Uterus (tissue), 4 donors: ENCODE measurements around the gene COL18A1. TPM values are rescaled to one million over a fixed set of nuclear protein-coding genes. Genes with fewer than 3 reads are reported as not detected.
A peak's percentile ranks its signal among the peaks of the same experiment; 100 is the strongest.

Source experiments
- DNase-seq, 2 donors: peaks; one replicate each; pipeline ENCODE4 v3.0.0-alpha.2; 2019 to 2020
- H3K27ac ChIP-seq, 2 donors: fragments of 200-600 bp; sonication (generic); 1 replicate in 1 of 2; 2 replicates in 1 of 2; pipeline ENCODE4 v1.5.1; 2016 to 2018
- H3K27me3 ChIP-seq, 2 donors: fragments of 200-600 bp; sonication (generic); one replicate each; pipeline ENCODE4 v1.5.1; 2018 to 2019; ENCODE audit warnings: control low read depth in 1 of 2
- H3K36me3 ChIP-seq, 2 donors: fragments of 200-600 bp; sonication (generic); one replicate each; pipeline ENCODE4 v1.5.1; 2019; ENCODE audit warnings: control low read depth in 1 of 2
- H3K4me1 ChIP-seq, 2 donors: fragments of 200-600 bp; sonication (generic); one replicate each; pipeline ENCODE4 v1.5.1; 2018 to 2019; ENCODE audit warnings: control low read depth in 1 of 2
- H3K4me3 ChIP-seq, 2 donors: fragments of 200-600 bp; sonication (generic); 1 replicate in 1 of 2; 2 replicates in 1 of 2; pipeline ENCODE4 v1.5.1; 2018 to 2019; ENCODE audit warnings: mild to moderate bottlenecking in 1 of 2
- H3K9me3 ChIP-seq, 2 donors: fragments of 200-600 bp; sonication (generic); one replicate each; pipeline ENCODE4 v1.5.1; 2019; ENCODE audit warnings: control low read depth in 1 of 2
- CTCF ChIP-seq, 4 experiments: fragments of 200-600 bp in 2 of 4; fragments of 450-650 bp in 2 of 4; sonication (generic) in 2 of 4; IDR thresholded peaks; one replicate each; pipeline ENCODE4 v1.5.1; 2016 to 2019; ENCODE audit warnings: antibody characterized with exemption in 4 of 4, mild to moderate bottlenecking in 2 of 4, moderate library complexity in 1 of 4
- POLR2A ChIP-seq, 2 donors: fragments of 450-650 bp; IDR thresholded peaks; one replicate each; pipeline ENCODE4 v1.6.1; 2016; ENCODE audit warnings: antibody characterized with exemption in 2 of 2, mild to moderate bottlenecking in 1 of 2, moderate library complexity in 1 of 2
- intact Hi-C: fragments of 100-400 bp; cut with DNase I; formaldehyde crosslinking; loops from one replicate; pipeline ENCODE4 v1.15.1; 2023; ENCODE audit warnings: low total_unique reads
- total RNA-seq, 4 donors: library from RNA; depleted of rRNA in 3 of 4; stranded (reverse); fragments of >200 nt in 3 of 4; gene quantifications; one replicate each; pipeline versions ENCODE4 v1.1.0 to v1.2.4, GENCODE V29; 2014 to 2023
- donor health status: DM: yes; HTN: yes; CAD: no.

Gene COL18A1
- total RNA-seq, 4 donors from 2014 or later, result 73.0 to 223 (median 152) TPM

GRCh38 chr21:45472445-45473365 is 67.7 kb downstream of the COL18A1 start:
- Histone ChIP-seq H3K27me3 (no peaks in the 10 kb centered on the region), H3K4me1 (peaks cover 0 to 29% of the 10 kb centered on the region in 2 donors), H3K4me3 (no peak overlapping the region), H3K36me3 (no peaks in the 10 kb centered on the region), H3K9me3 (no peaks in the 10 kb centered on the region), H3K27ac (peak overlapping the region; percentile 91 to 94)
- intact Hi-C loops, result no loop called here
- DNase-seq, result no peak
- TF ChIP-seq POLR2A (IDR thresholded peaks at IDR 0.05), result no peak
- TF ChIP-seq CTCF (IDR thresholded peaks at IDR 0.05), result no peak

- Histone ChIP-seq H3K9me3 (no peaks in the 10 kb centered on the region), H3K27ac (no peak overlapping the region), H3K36me3 (no peaks in the 10 kb centered on the region), H3K27me3 (no peaks in the 10 kb centered on the region), H3K4me1 (peaks cover 0 to 29% of the 10 kb centered on the region in 2 donors), H3K4me3 (no peak overlapping the region)
- intact Hi-C loops, result no loop called here
- DNase-seq, result no peak
- TF ChIP-seq POLR2A (IDR thresholded peaks at IDR 0.05) (no peak), CTCF (IDR thresholded peaks at IDR 0.05) (no peak)
Observed at GRCh38 chr21:45473496-45474322, 68.7 kb downstream of the COL18A1 start.

GRCh38 chr21:45474323-45474950 is 69.5 kb downstream of the COL18A1 start:
- Histone ChIP-seq H3K27ac (no peak overlapping the region), H3K4me1 (peaks cover 0 to 29% of the 10 kb centered on the region in 2 donors), H3K36me3 (no peaks in the 10 kb centered on the region), H3K9me3 (no peaks in the 10 kb centered on the region), H3K4me3 (no peak overlapping the region), H3K27me3 (no peaks in the 10 kb centered on the region)
- intact Hi-C loops, result no loop called here
- DNase-seq, result no peak
- no peak for TF ChIP-seq POLR2A (IDR thresholded peaks at IDR 0.05)
- TF ChIP-seq CTCF (IDR thresholded peaks at IDR 0.05), result no peak

GRCh38 chr21:45475004-45475685 is 70.2 kb downstream of the COL18A1 start:
- Histone ChIP-seq H3K9me3 (no peaks in the 10 kb centered on the region), H3K27ac (no peak overlapping the region), H3K27me3 (no peaks in the 10 kb centered on the region), H3K4me3 (no peak overlapping the region), H3K4me1 (peaks cover 0 to 25% of the 10 kb centered on the region in 2 donors), H3K36me3 (no peaks in the 10 kb centered on the region)
- DNase-seq, result no peak
- intact Hi-C loops, result no loop called here
- TF ChIP-seq CTCF (IDR thresholded peaks at IDR 0.05) (no peak), POLR2A (IDR thresholded peaks at IDR 0.05) (no peak)
